GM19452 (cell line): ENCODE results near the gene CAB39L.
A peak's percentile ranks its signal among the peaks of the same experiment; 100 is the strongest.

Experiments
- ATAC-seq: cut with Tn5 transposase; IDR thresholded peaks from one replicate; pipeline ENCODE4 v1.9.1; 2021; ENCODE audit not compliant: unreplicated experiment

The CAB39L gene

GRCh38 chr13:49443357-49443703 lies 534 bp downstream of the CAB39L start:
- no peak for ATAC-seq

GRCh38 chr13:49441846-49442245 lies 2.0 kb downstream of the CAB39L start:
- no peak for ATAC-seq

GRCh38 chr13:49441312-49441711 lies 2.6 kb downstream of the CAB39L start:
- ATAC-seq = no peak

- no peak for ATAC-seq
Observed at GRCh38 chr13:49439609-49440008, 4.3 kb downstream of the CAB39L start.

- no peak for ATAC-seq
Observed at GRCh38 chr13:49437705-49438104, 6.2 kb downstream of the CAB39L start.

- no peak for ATAC-seq
Observed at GRCh38 chr13:49436890-49437289, 7.0 kb downstream of the CAB39L start.

GRCh38 chr13:49435992-49436391 lies 7.9 kb downstream of the CAB39L start:
- ATAC-seq = no peak

GRCh38 chr13:49429121-49429520 lies 14.7 kb downstream of the CAB39L start:
- ATAC-seq = no peak

GRCh38 chr13:49428041-49428763 lies 15.7 kb downstream of the CAB39L start:
- no peak for ATAC-seq

- ATAC-seq = no peak
Observed at GRCh38 chr13:49424011-49424560, 19.8 kb downstream of the CAB39L start.

GRCh38 chr13:49421391-49421790 lies 22.5 kb downstream of the CAB39L start:
- ATAC-seq = peak; percentile 74

GRCh38 chr13:49419276-49419675 lies 24.6 kb downstream of the CAB39L start:
- no peak for ATAC-seq

- ATAC-seq = no peak
Observed at GRCh38 chr13:49418206-49418605, 25.7 kb downstream of the CAB39L start.

- ATAC-seq = no peak
Observed at GRCh38 chr13:49417161-49417560, 26.7 kb downstream of the CAB39L start.

GRCh38 chr13:49412749-49413148 lies 31.1 kb downstream of the CAB39L start:
- ATAC-seq = no peak

GRCh38 chr13:49411353-49411752 lies 32.5 kb downstream of the CAB39L start:
- no peak for ATAC-seq

GRCh38 chr13:49410477-49410876 lies 33.4 kb downstream of the CAB39L start:
- no peak for ATAC-seq

GRCh38 chr13:49410006-49410405 lies 33.9 kb downstream of the CAB39L start:
- no peak for ATAC-seq

GRCh38 chr13:49409008-49409407 lies 34.9 kb downstream of the CAB39L start:
- no peak for ATAC-seq

- ATAC-seq = no peak
Observed at GRCh38 chr13:49407936-49408335, 35.9 kb downstream of the CAB39L start.

GRCh38 chr13:49407068-49407467 lies 36.8 kb downstream of the CAB39L start:
- no peak for ATAC-seq

GRCh38 chr13:49404703-49405020 lies 39.2 kb downstream of the CAB39L start:
- no peak for ATAC-seq
